IMR-90 (cell line): ENCODE results near the gene COL25A1. TPM values are rescaled to one million over a fixed set of nuclear protein-coding genes. Genes with fewer than 3 reads are reported as not detected.

Experiments
- ATAC-seq: fragments of 200-7000 bp; cut with Tn5 transposase; 2 replicates; pipeline ENCODE4 v1.9.1; 2020; ENCODE audit warnings: low read depth, mild to moderate bottlenecking, moderate library complexity
- BruUV-seq: library from RNA; stranded (reverse); fragments of 400-500 nt; replicated peaks from 2 replicates; lab custom pipeline; 2021; lab: Mats Ljungman, UMichigan
- CTCF ChIA-PET: fragments of 300-600 bp; formaldehyde crosslinking; extraction: SDS; loops from one replicate; lab custom pipeline; 2021; ENCODE audit warnings: antibody characterized with exemption; lab: Yijun Ruan, JAX
- POLR2A ChIA-PET: fragments of 300-600 bp; sonication (Branson Sonifier 250); formaldehyde crosslinking; loops from one replicate; lab custom pipeline; 2022; ENCODE audit warnings: antibody characterized with exemption; ENCODE audit not compliant: unreplicated experiment; lab: Charles Lee
- DNase-seq: peaks from one replicate; pipeline ENCODE4 v3.0.0; 2013
- H2AFZ ChIP-seq: replicated peaks from 2 replicates; pipeline ENCODE3; 2013; ENCODE audit warnings: low read length, mild to moderate bottlenecking; ENCODE audit not compliant: poor library complexity
- H2AK5ac ChIP-seq: 2 replicates; pipeline ENCODE4 v1.6.1; 2013; ENCODE audit warnings: low read depth, low read length, inconsistent platforms
- H2AK9ac ChIP-seq: replicated peaks from 2 replicates; pipeline ENCODE3; 2013; ENCODE audit warnings: mild to moderate bottlenecking, low read depth, low read length, moderate library complexity; ENCODE audit not compliant: poor library complexity
- H2BK120ac ChIP-seq: 2 replicates; pipeline ENCODE4 v1.6.1; 2013; ENCODE audit warnings: low read depth, low read length, inconsistent platforms
- H2BK15ac ChIP-seq: 3 replicates; pipeline ENCODE4 v1.6.1; 2013; ENCODE audit warnings: low read depth, low read length, inconsistent platforms
- H2BK20ac ChIP-seq: 2 replicates; pipeline ENCODE4 v1.6.1; 2013; ENCODE audit warnings: low read depth, mild to moderate bottlenecking, inconsistent platforms, low read length, moderate library complexity
- H2BK5ac ChIP-seq: 2 replicates; pipeline ENCODE4 v1.6.1; 2013; ENCODE audit warnings: mild to moderate bottlenecking, low read depth, low read length, inconsistent platforms; ENCODE audit not compliant: poor library complexity, severe bottlenecking
- H3K14ac ChIP-seq: replicated peaks from 2 replicates; pipeline ENCODE4 v1.6.1; 2013; ENCODE audit warnings: low read depth, low read length, inconsistent platforms
- H3K18ac ChIP-seq: 2 replicates; pipeline ENCODE4 v1.6.1; 2013; ENCODE audit warnings: low read depth, low read length, control low read depth
- H3K23ac ChIP-seq: 2 replicates; pipeline ENCODE4 v1.6.1; 2013; ENCODE audit warnings: low read depth, low read length, inconsistent platforms
- H3K27ac ChIP-seq: 2 replicates; pipeline ENCODE4 v1.5.1; 2013; ENCODE audit warnings: mild to moderate bottlenecking, control low read depth, low read length; ENCODE audit not compliant: insufficient read depth
- H3K27me3 ChIP-seq: 2 replicates; pipeline ENCODE4 v1.6.1; 2013; ENCODE audit warnings: low read length; ENCODE audit not compliant: control insufficient read depth, insufficient read depth
- H3K36me3 ChIP-seq: 2 replicates; pipeline ENCODE4 v1.6.1; 2013; ENCODE audit warnings: low read length, mixed read lengths; ENCODE audit not compliant: control insufficient read depth, insufficient read depth
- H3K4ac ChIP-seq: 2 replicates; pipeline ENCODE4 v1.6.1; 2013; ENCODE audit warnings: low read depth, low read length, inconsistent platforms
- H3K4me1 ChIP-seq: 2 replicates; pipeline ENCODE4 v1.6.1; 2013; ENCODE audit warnings: low read length, mixed read lengths; ENCODE audit not compliant: control insufficient read depth, insufficient read depth
- H3K4me2 ChIP-seq: 2 replicates; pipeline ENCODE4 v1.6.1; 2013; ENCODE audit warnings: low read depth, mild to moderate bottlenecking, control low read depth, low read length, moderate library complexity
- H3K4me3 ChIP-seq: 2 replicates; pipeline ENCODE4 v1.5.1; 2013; ENCODE audit warnings: low read depth, mild to moderate bottlenecking, control low read depth, low read length, moderate library complexity; ENCODE audit not compliant: insufficient read depth
- H3K56ac ChIP-seq: 2 replicates; pipeline ENCODE4 v1.6.1; 2013; ENCODE audit warnings: low read length, inconsistent platforms; ENCODE audit not compliant: insufficient read depth; ENCODE audit errors: extremely low read depth
- H3K79me1 ChIP-seq, 2 experiments: 2 replicates each; pipeline ENCODE4 v1.6.1; 2013; ENCODE audit warnings: low read length in 2 of 2, inconsistent platforms in 1 of 2, low read depth in 1 of 2
- H3K9ac ChIP-seq: 2 replicates; pipeline ENCODE4 v1.6.1; 2013; ENCODE audit warnings: low read depth, low read length, control low read depth
- H3K9me1 ChIP-seq: 2 replicates; pipeline ENCODE4 v1.6.1; 2013; ENCODE audit warnings: low read length, inconsistent platforms; ENCODE audit not compliant: insufficient read depth
- H3K9me3 ChIP-seq: 2 replicates; pipeline ENCODE4 v1.6.1; 2013; ENCODE audit warnings: low read length; ENCODE audit not compliant: control insufficient read depth, insufficient read depth
- H4K20me1 ChIP-seq: 2 replicates; pipeline ENCODE4 v1.6.1; 2013; ENCODE audit warnings: low read length, inconsistent platforms; ENCODE audit not compliant: insufficient read depth
- H4K5ac ChIP-seq: 2 replicates; pipeline ENCODE4 v1.6.1; 2013; ENCODE audit warnings: mild to moderate bottlenecking, low read depth, low read length, control low read depth
- H4K8ac ChIP-seq, 2 experiments: 2 replicates each; pipeline ENCODE4 v1.6.1; 2013; ENCODE audit warnings: low read depth in 2 of 2, low read length in 2 of 2, control low read depth in 1 of 2, inconsistent platforms in 1 of 2
- H4K91ac ChIP-seq: 2 replicates; pipeline ENCODE4 v1.6.1; 2013; ENCODE audit warnings: low read depth, low read length, inconsistent platforms; ENCODE audit not compliant: insufficient read depth
- CEBPB ChIP-seq: IDR thresholded peaks from 2 replicates; pipeline ENCODE4 v1.6.1; 2012; ENCODE audit warnings: low read depth, low read length, improper control_type of control experiment
- CHD1 ChIP-seq: IDR thresholded peaks from 2 replicates; pipeline ENCODE4 v1.6.1; 2012; ENCODE audit warnings: low read depth, low read length, improper control_type of control experiment
- CTCF ChIP-seq: conservative IDR thresholded peaks from 2 replicates; pipeline ENCODE4 v1.5.1; 2012; ENCODE audit warnings: mild to moderate bottlenecking, low read depth, low read length, improper control_type of control experiment
- POLR2A ChIP-seq: IDR thresholded peaks from 2 replicates; pipeline ENCODE4 v1.6.1; 2012; ENCODE audit warnings: mild to moderate bottlenecking, low read depth, low read length
- RAD21 ChIP-seq: IDR thresholded peaks from 2 replicates; pipeline ENCODE4 v1.6.1; 2012; ENCODE audit warnings: low read length, improper control_type of control experiment
- SMC3 ChIP-seq: fragments of 150-350 bp; IDR thresholded peaks from 2 replicates; pipeline ENCODE4 v1.6.1; 2016; ENCODE audit warnings: low read depth, mild to moderate bottlenecking, antibody characterized with exemption, low read length, moderate library complexity
- WGBS, 2 experiments: methylation state at CpG; one replicate each; pipeline versions ENCODE4 v1.1.5 to v1.1.7; 2013; ENCODE audit warnings: missing lambda C conversion rate in 2 of 2; ENCODE audit not compliant: insufficient read length in 1 of 2; ENCODE audit errors: extremely low coverage in 2 of 2; 5-methylcytosine and 5-hydroxymethylcytosine counted together
- dilution Hi-C: fragments of 300-500 bp; cut with HindIII; formaldehyde crosslinking; loops from one replicate; pipeline ENCODE4 v1.14.3; 2018; ENCODE audit warnings: low sequenced_read_pairs; ENCODE audit not compliant: unreplicated experiment
- in situ Hi-C: fragments of 300-500 bp; cut with MboI; formaldehyde crosslinking; loops from 3 replicates; pipeline ENCODE4 v1.14.3; 2019; ENCODE audit warnings: low sequenced_read_pairs, inconsistent platforms, mixed read lengths
- intact Hi-C: fragments of 100-400 bp; cut with micrococcal nuclease; formaldehyde crosslinking; loops from 2 replicates; pipeline ENCODE4 v1.10.0; 2022
- polyA plus RNA-seq, 3 experiments: library from polyadenylated mRNA; depleted of rRNA; stranded (reverse); fragments of >200 nt; gene quantifications; 2 replicates each; pipeline ENCODE4 v1.2.3, GENCODE V29; 2012; ENCODE audit warnings: low replicate concordance in 1 of 3
- total RNA-seq: library from RNA; depleted of rRNA; stranded (reverse); fragments of >200 nt; gene quantifications from 2 replicates; pipeline ENCODE4 v1.2.3, GENCODE V29; 2012

Gene COL25A1
- total and polyA plus RNA-seq, 2 of the 4 experiments (the other 2 are of a cell fraction): under 0.01 to 0.05 TPM

GRCh38 chr4:109332926-109333464 lies 30.5 kb upstream of the COL25A1 start:
- TF ChIP-seq POLR2A (no peak), CTCF (peak; percentile 26; the same call in 1 of the 2 replicates), SMC3 (peak; percentile 30; the same call in 1 of the 2 replicates), CHD1 (no peak), CEBPB (no peak), RAD21 (peak; percentile 44)
- H3K27me3 ChIP-seq: no peaks in the 10 kb centered on the region
- no peaks in the 10 kb centered on the region for H3K79me1 ChIP-seq
- H4K8ac ChIP-seq: no peak overlapping the region
- no peak overlapping the region for H3K9ac ChIP-seq
- in situ Hi-C loops (no loop called here), dilution Hi-C loops (no loop called here), intact Hi-C loops (loop anchor here (1.0 kb wide), 1 partner anchor 499 kb away; no protein-coding TSS in a partner anchor)
- no peaks in the 10 kb centered on the region for H3K9me3 ChIP-seq
- H2BK20ac ChIP-seq: no peak overlapping the region
- H2BK120ac ChIP-seq: no peak overlapping the region
- no peak overlapping the region for H3K56ac ChIP-seq
- no peak overlapping the region for H2AK9ac ChIP-seq
- H2BK15ac ChIP-seq: no peak overlapping the region
- DNase-seq: no peak
- no peaks in the 10 kb centered on the region for H3K36me3 ChIP-seq
- no peak overlapping the region for H2AFZ ChIP-seq
- no peak overlapping the region for H2BK5ac ChIP-seq
- no peak for ATAC-seq
- no peaks in the 10 kb centered on the region for H3K4me1 ChIP-seq
- no peak overlapping the region for H3K18ac ChIP-seq
- no peaks in the 10 kb centered on the region for H3K9me1 ChIP-seq
- H3K4me3 ChIP-seq: no peak overlapping the region
- ChIA-PET POLR2A (no interaction called here), CTCF (interaction anchor here (0.6 to 1.2 kb wide), 2 partner anchors 444 to 499 kb away, joined by 3 read pairs; no protein-coding TSS in a partner anchor)
- no peak overlapping the region for H3K27ac ChIP-seq
- BruUV-seq: no TSS peak
- no peak overlapping the region for H3K4me2 ChIP-seq
- H4K91ac ChIP-seq: no peak overlapping the region
- no peak overlapping the region for H3K4ac ChIP-seq
- no peak overlapping the region for H2AK5ac ChIP-seq
- 40% methylated on average over 1 of the region's 2 CpGs; no CpG with 5 or more reads in 1 of the 2 experiments for whole genome bisulfite sequencing, 2 experiments
- no peaks in the 10 kb centered on the region for H4K20me1 ChIP-seq
- no peak overlapping the region for H4K5ac ChIP-seq
- no peak overlapping the region for H3K14ac ChIP-seq
- no peak overlapping the region for H3K23ac ChIP-seq
